ENCODE data around the gene COQ10A.

GRCh38 chr12:56220611-56221231 is 46.0 kb upstream of the COQ10A start:
- no peak for TF ChIP-seq ZBTB40 (IDR thresholded peaks at IDR 0.05; ENCODE audit: borderline replicate concordance)
- TF ChIP-seq YBX1 (IDR thresholded peaks at IDR 0.05), result no peak
- no peak for TF ChIP-seq TCF12 (IDR thresholded peaks at IDR 0.05; ENCODE audit: low read depth, low read length)
- TF ChIP-seq ZBTB11 (CRISPR knock-in tag; IDR thresholded peaks at IDR 0.05), result no peak
- TF ChIP-seq POLR2AphosphoS5 (IDR thresholded peaks at IDR 0.05; ENCODE audit: low read length), result no peak
- no peak for TF ChIP-seq CHD1 (IDR thresholded peaks at IDR 0.05; ENCODE audit: low read depth, low read length)
- no peak for TF ChIP-seq EP300 (IDR thresholded peaks at IDR 0.05; ENCODE audit: borderline replicate concordance in 1 of 2, control insufficient read depth in 1 of 2, low read depth in 2 of 2, low read length in 2 of 2)
- no peak for TF ChIP-seq CTCF (IDR thresholded peaks at IDR 0.05 in 2 of 3, conservative IDR thresholded peaks at IDR 0.05 in 1 of 3; ENCODE audit: control insufficient read depth in 2 of 3, extremely low read depth in 1 of 3, insufficient read depth in 1 of 3, low read depth in 3 of 3, low read length in 3 of 3)
- no peak for TF ChIP-seq RAD21 (IDR thresholded peaks at IDR 0.05; ENCODE audit: insufficient read depth, low read depth, low read length)
- no peak for TF ChIP-seq ZBED1 (IDR thresholded peaks at IDR 0.05; ENCODE audit: borderline replicate concordance)
- no peak for TF ChIP-seq HDAC6 (IDR thresholded peaks at IDR 0.05; ENCODE audit: unreplicated experiment)
- TF ChIP-seq MAX (IDR thresholded peaks at IDR 0.05; ENCODE audit: low read depth, low read length), result no peak
- TF ChIP-seq ZNF274 (IDR thresholded peaks at IDR 0.05; ENCODE audit: insufficient read depth, insufficient read length), result no peak
